Endothelial cell of umbilical vein (primary cell): ENCODE results near the gene RBMS1. TPM values are rescaled to one million over a fixed set of nuclear protein-coding genes. Genes with fewer than 3 reads are reported as not detected.

ENCODE experiments used
- BruUV-seq: library from RNA; stranded (reverse); fragments of 400-500 nt; replicated peaks from 2 replicates; lab custom pipeline; 2021; lab: Mats Ljungman, UMichigan
- CTCF ChIA-PET: fragments of 300-600, 350-600 bp; sonication (Branson Sonifier 250); formaldehyde crosslinking; loops from one replicate; lab custom pipeline; 2021; ENCODE audit warnings: antibody characterized with exemption, inconsistent platforms; lab: Charles Lee
- POLR2A ChIA-PET: fragments of 300-600, 350-600 bp; sonication (Branson Sonifier 250); formaldehyde crosslinking; loops from one replicate; lab custom pipeline; 2021; ENCODE audit warnings: antibody characterized with exemption, inconsistent platforms; lab: Charles Lee
- DNase-seq: peaks from one replicate; pipeline ENCODE4 v3.0.0-alpha.2; 2011; ENCODE audit warnings: low read depth, low spot score
- FAIRE-seq: peaks from 2 replicates; lab custom pipeline; 2011; peaks lifted over from hg19 to GRCh38; lab: Jason Lieb, UNC
- H2AFZ ChIP-seq: 2 replicates; pipeline ENCODE4 v1.6.0; 2012; ENCODE audit warnings: low read depth, low read length, control low read depth, inconsistent platforms
- H3K27ac ChIP-seq: 2 replicates; pipeline ENCODE4 v1.5.1; 2011; ENCODE audit warnings: low read depth, mild to moderate bottlenecking, control low read depth, low read length, moderate library complexity; ENCODE audit not compliant: insufficient read depth
- H3K27me3 ChIP-seq, 2 experiments: 2 replicates each; pipeline versions ENCODE4 v1.6.0 to v1.6.1; 2011; ENCODE audit warnings: low read length in 2 of 2, mixed read lengths in 1 of 2; ENCODE audit not compliant: control insufficient read depth in 2 of 2, insufficient read depth in 2 of 2
- H3K36me3 ChIP-seq, 2 experiments: 2 replicates in 1 of 2; 3 replicates in 1 of 2; pipeline ENCODE4 v1.5.1; 2011; ENCODE audit warnings: low read length in 2 of 2, mild to moderate bottlenecking in 1 of 2, moderate library complexity in 1 of 2; ENCODE audit not compliant: control insufficient read depth in 2 of 2, insufficient read depth in 2 of 2; ENCODE audit errors: extremely low read depth in 1 of 2
- H3K4me1 ChIP-seq: 3 replicates; pipeline ENCODE4 v1.5.1; 2011; ENCODE audit warnings: mild to moderate bottlenecking, low read length; ENCODE audit not compliant: control insufficient read depth, insufficient read depth; ENCODE audit errors: extremely low read depth
- H3K4me2 ChIP-seq: 2 replicates; pipeline ENCODE4 v1.6.1; 2011; ENCODE audit warnings: low read length, control low read depth, mixed read lengths; ENCODE audit not compliant: insufficient read depth
- H3K4me3 ChIP-seq, 3 experiments: fragments of 200-600 bp in 1 of 3; sonication (generic), shearing (Covaris generic) in 1 of 3; replicated peaks in 1 of 3; 2 replicates each; pipeline ENCODE4 v1.5.1; 2011 to 2016; ENCODE audit warnings: control low read depth in 3 of 3, low read length in 3 of 3, mild to moderate bottlenecking in 2 of 3, inconsistent platforms in 1 of 3, low read depth in 1 of 3, moderate library complexity in 1 of 3; ENCODE audit not compliant: insufficient read depth in 1 of 3
- H3K79me2 ChIP-seq: 2 replicates; pipeline ENCODE4 v1.6.0; 2012; ENCODE audit warnings: low read length, inconsistent platforms; ENCODE audit not compliant: control insufficient read depth, insufficient read depth
- H3K9ac ChIP-seq: replicated peaks from 2 replicates; pipeline ENCODE3; 2011; ENCODE audit warnings: low read length, control low read depth; ENCODE audit not compliant: insufficient read depth; ENCODE audit errors: extremely low read depth
- H3K9me1 ChIP-seq: replicated peaks from 3 replicates; pipeline ENCODE4 v1.6.0; 2011; ENCODE audit warnings: mild to moderate bottlenecking, low read length; ENCODE audit not compliant: control insufficient read depth, insufficient read depth; ENCODE audit errors: extremely low read depth
- H3K9me3 ChIP-seq: replicated peaks from 2 replicates; pipeline ENCODE4 v1.5.1; 2012; ENCODE audit warnings: low read length, inconsistent platforms; ENCODE audit not compliant: control insufficient read depth, insufficient read depth
- H4K20me1 ChIP-seq: replicated peaks from 2 replicates; pipeline ENCODE3; 2011; ENCODE audit warnings: mild to moderate bottlenecking, low read length; ENCODE audit not compliant: control insufficient read depth, insufficient read depth; ENCODE audit errors: extremely low read depth
- CTCF ChIP-seq, 2 donors: IDR thresholded peaks; 1 replicate in 1 of 2; 2 replicates in 1 of 2; pipeline ENCODE4 v1.5.1; 2011; ENCODE audit warnings: low read length in 2 of 2, mild to moderate bottlenecking in 2 of 2, moderate library complexity in 2 of 2, control low read depth in 1 of 2, inconsistent platforms in 1 of 2, low read depth in 1 of 2; ENCODE audit not compliant: insufficient read depth in 1 of 2; ENCODE audit errors: extremely low read depth in 1 of 2
- FOS ChIP-seq: IDR thresholded peaks from 2 replicates; pipeline ENCODE4 v1.6.1; 2011; ENCODE audit warnings: mild to moderate bottlenecking, low read length, moderate library complexity, borderline replicate concordance; ENCODE audit not compliant: insufficient read depth
- GATA2 ChIP-seq: IDR thresholded peaks from 2 replicates; pipeline ENCODE4 v1.7.0; 2011; ENCODE audit warnings: low read depth, mild to moderate bottlenecking, moderate library complexity, mixed read lengths, low read length; ENCODE audit not compliant: insufficient read length, insufficient read depth
- JUN ChIP-seq: IDR thresholded peaks from 2 replicates; pipeline ENCODE4 v1.6.1; 2011; ENCODE audit warnings: borderline replicate concordance, low read depth; ENCODE audit not compliant: insufficient read length, insufficient read depth
- MAX ChIP-seq: IDR thresholded peaks from 2 replicates; pipeline ENCODE4 v1.6.1; 2011; ENCODE audit not compliant: insufficient read depth, insufficient read length
- MYC ChIP-seq: IDR thresholded peaks from one replicate; pipeline ENCODE4 v1.6.1; 2011; ENCODE audit warnings: mild to moderate bottlenecking, low read depth, low read length
- dilution Hi-C: fragments of 300-500 bp; cut with MboI; formaldehyde crosslinking; loops from one replicate; pipeline ENCODE4 v1.15.0; 2019; ENCODE audit warnings: low sequenced_read_pairs; ENCODE audit not compliant: extremely low pct_ligation_motif_present
- intact Hi-C: fragments of 100-400 bp; cut with micrococcal nuclease; formaldehyde crosslinking; loops from one replicate; pipeline ENCODE4 v1.10.0; 2022
- polyA plus RNA-seq, 4 experiments: library from polyadenylated mRNA; depleted of rRNA in 3 of 4; stranded (reverse) in 3 of 4; unstranded in 1 of 4; fragments of >200 nt; gene quantifications; 2 replicates each; pipeline versions ENCODE4 v1.2.1 to v1.2.3, GENCODE V29; 2011 to 2012; ENCODE audit warnings: missing spikeins in 1 of 4
- total RNA-seq: library from RNA; stranded (reverse); gene quantifications from 2 replicates; pipeline ENCODE4 v1.2.3, GENCODE V29; 2021

The RBMS1 gene
- total and polyA plus RNA-seq, 2 donors (not counting 3 experiments of a cell fraction or from before 2014, with no cell fraction given), result 60.0 to 93.3 TPM

- intact Hi-C loops (no loop called here), dilution Hi-C loops (no loop called here)
- no peak overlapping the region for H3K9ac ChIP-seq
- no peak overlapping the region for H2AFZ ChIP-seq
- FAIRE-seq (no peak), DNase-seq (no peak)
- H3K36me3 ChIP-seq, result no peaks in the 10 kb centered on the region
- H3K27me3 ChIP-seq, result no peaks in the 10 kb centered on the region
- BruUV-seq, result no TSS peak
- ChIA-PET POLR2A (no interaction called here), CTCF (interaction anchor here (1.0 to 1.9 kb wide), 3 partner anchors 13 to 52 kb away, joined by 3 to 6 read pairs (median 3); no protein-coding TSS in a partner anchor)
- peaks cover 94% of the 10 kb centered on the region for H3K79me2 ChIP-seq
- peaks cover 4% of the 10 kb centered on the region for H3K9me1 ChIP-seq
- H3K9me3 ChIP-seq, result no peaks in the 10 kb centered on the region
- H3K27ac ChIP-seq, result no peak overlapping the region
- no peak for TF ChIP-seq MAX
- no peak for TF ChIP-seq JUN
- H4K20me1 ChIP-seq, result peaks cover 9% of the 10 kb centered on the region
- H3K4me2 ChIP-seq, result no peak overlapping the region
- H3K4me1 ChIP-seq, result peaks cover 14% of the 10 kb centered on the region
- H3K4me3 ChIP-seq, result no peak overlapping the region
These were observed 7.3 kb downstream of the RBMS1 start for GRCh38 chr2:160486341-160486740.

- FAIRE-seq (no peak), DNase-seq (no peak)
- ChIA-PET POLR2A (no interaction called here), CTCF (no interaction called here)
- Histone ChIP-seq H4K20me1 (peaks cover 14% of the 10 kb centered on the region), H3K9me1 (peaks cover 4% of the 10 kb centered on the region), H3K36me3 (no peaks in the 10 kb centered on the region), H3K4me1 (peaks cover 4% of the 10 kb centered on the region), H3K27ac (no peak overlapping the region), H3K79me2 (peaks cover 92% of the 10 kb centered on the region), H3K4me3 (no peak overlapping the region), H3K4me2 (no peak overlapping the region), H2AFZ (no peak overlapping the region), H3K9ac (no peak overlapping the region), H3K27me3 (no peaks in the 10 kb centered on the region), H3K9me3 (no peaks in the 10 kb centered on the region)
- no TSS peak for BruUV-seq
- dilution Hi-C loops (no loop called here), intact Hi-C loops (no loop called here)
- TF ChIP-seq GATA2 (no peak), MAX (no peak), CTCF (IDR thresholded peaks at IDR 0.05; ENCODE audit: extremely low read depth in 1 of 2, insufficient read depth in 1 of 2, low read depth in 1 of 2, low read length in 2 of 2) (no peak), MYC (no peak), FOS (no peak)
These were observed 8.6 kb downstream of the RBMS1 start for GRCh38 chr2:160484859-160485520.
